NCI-H1092 (cell line): ENCODE results near the gene PTPN21.

ENCODE experiments used
- DNase-seq: peaks from one replicate; lab custom pipeline; 2025; lab: John Stamatoyannopoulos, UW

PTPN21 gene

GRCh38 chr14:88554457-88555286, at the start of gene PTPN21:
Gene PTPN21 (minus strand): TSS chr14:88555007. CDS start chr14:88550417, 4,590 bp downstream.
- no peak for DNase-seq

GRCh38 chr14:88604212-88604611, 49.4 kb upstream of the PTPN21 start:
- DNase-seq: no peak

GRCh38 chr14:88599761-88600439, 45.1 kb upstream of the PTPN21 start:
- no peak for DNase-seq

- DNase-seq: no peak
Measured at GRCh38 chr14:88599326-88599725, 44.5 kb upstream of the PTPN21 start.

GRCh38 chr14:88598097-88598675, 43.4 kb upstream of the PTPN21 start:
- no peak for DNase-seq

GRCh38 chr14:88597601-88598000, 42.8 kb upstream of the PTPN21 start:
- no peak for DNase-seq

GRCh38 chr14:88597038-88597437, 42.2 kb upstream of the PTPN21 start:
- DNase-seq: no peak

- no peak for DNase-seq
Measured at GRCh38 chr14:88592031-88592430, 37.2 kb upstream of the PTPN21 start.

GRCh38 chr14:88590173-88590572, 35.4 kb upstream of the PTPN21 start:
- DNase-seq: no peak

GRCh38 chr14:88588081-88588480, 33.3 kb upstream of the PTPN21 start:
- no peak for DNase-seq

- no peak for DNase-seq
Measured at GRCh38 chr14:88584451-88584850, 29.6 kb upstream of the PTPN21 start.

- no peak for DNase-seq
Measured at GRCh38 chr14:88576222-88576621, 21.4 kb upstream of the PTPN21 start.

- DNase-seq: no peak
Measured at GRCh38 chr14:88572117-88572516, 17.3 kb upstream of the PTPN21 start.

- no peak for DNase-seq
Measured at GRCh38 chr14:88568196-88568595, 13.4 kb upstream of the PTPN21 start.

GRCh38 chr14:88565427-88565826, 10.6 kb upstream of the PTPN21 start:
- DNase-seq: no peak

GRCh38 chr14:88563845-88564244, 9.0 kb upstream of the PTPN21 start:
- no peak for DNase-seq

- peak; percentile 77 for DNase-seq
Measured at GRCh38 chr14:88562831-88563686, 8.3 kb upstream of the PTPN21 start, which contains the start of gene ZC3H14. Gene ZC3H14 (plus strand): TSS chr14:88563037. CDS start chr14:88563134, 97 bp downstream.

GRCh38 chr14:88562532-88562830, 7.7 kb upstream of the PTPN21 start:
- no peak for DNase-seq

- no peak for DNase-seq
Measured at GRCh38 chr14:88559852-88560251, 5.0 kb upstream of the PTPN21 start.

- DNase-seq: no peak
Measured at GRCh38 chr14:88556581-88556980, 1.8 kb upstream of the PTPN21 start.

GRCh38 chr14:88553886-88554456, 836 bp downstream of the PTPN21 start:
- no peak for DNase-seq

- DNase-seq: no peak
Measured at GRCh38 chr14:88552876-88553275, 1.9 kb downstream of the PTPN21 start.
